Spleen (tissue), 7 donors: ENCODE measurements around the gene OR6B3.

Experiments
- CTCF ChIP-seq, 11 experiments: fragments of 200-600 bp in 7 of 11; fragments of 450-650 bp in 4 of 11; sonication (generic) in 4 of 11; IDR thresholded peaks in 8 of 11; conservative IDR thresholded peaks in 3 of 11; 1 replicate in 7 of 11; 2 replicates in 4 of 11; pipeline versions ENCODE4 v1.4.0 to v1.8.0; 2016 to 2021; ENCODE audit warnings: antibody characterized with exemption in 11 of 11, inconsistent platforms in 4 of 11, mild to moderate bottlenecking in 1 of 11
- POLR2A ChIP-seq, 3 donors: fragments of 450-650 bp; IDR thresholded peaks; one replicate each; pipeline ENCODE4 v1.5.1; 2017; ENCODE audit warnings: antibody characterized with exemption in 3 of 3, mild to moderate bottlenecking in 1 of 3
- POLR2AphosphoS5 ChIP-seq, 3 donors: sonication (generic); formaldehyde crosslinking; IDR thresholded peaks; one replicate each; pipeline ENCODE4 v1.5.1; 2017; ENCODE audit warnings: antibody characterized with exemption in 3 of 3
- donor health status: DM: no; HTN: no; CAD: no; lungs with moderate emphysema.
- donor health status: DM: no; HTN: no; CAD: no.
- donor health status: DM: no; HTN: no; CAD: no.

DNA sequence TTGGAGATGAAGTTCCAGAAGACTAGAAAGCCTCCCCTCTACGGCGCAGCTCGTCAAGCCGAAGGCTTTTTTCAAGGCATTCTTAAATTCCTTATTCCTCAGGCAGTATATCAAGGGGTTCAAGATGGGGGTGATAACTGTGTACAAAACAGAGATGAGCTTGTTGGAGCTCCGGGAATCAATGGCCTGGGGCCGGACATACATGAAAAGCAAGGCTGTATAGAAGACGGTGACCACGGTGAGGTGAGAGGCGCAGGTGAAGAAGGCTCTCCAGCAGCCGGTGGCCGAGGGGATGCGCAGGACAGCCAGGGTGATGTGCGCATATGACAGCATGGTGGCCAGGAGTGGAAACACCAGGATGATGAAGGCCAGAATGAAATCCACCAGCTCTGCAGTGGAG is 8.2 kb downstream of the OR6B3 start:
- TF ChIP-seq CTCF (IDR thresholded peaks at IDR 0.05 in 8 of 11, conservative IDR thresholded peaks at IDR 0.05 in 3 of 11) (no peak), POLR2A (IDR thresholded peaks at IDR 0.05) (no peak), POLR2AphosphoS5 (IDR thresholded peaks at IDR 0.05) (no peak)
